Measurements from ENCODE around the gene CLN6.

- no peak for TF ChIP-seq CTCF (IDR thresholded peaks at IDR 0.05)
- TF ChIP-seq POLR2A (IDR thresholded peaks at IDR 0.05) = no peak
These were observed 6.4 kb downstream of the CLN6 start for GRCh38 chr15:68223171-68223570.
